B cell (primary cell): ENCODE data around the gene CACNA2D3. TPM values are rescaled to one million over a fixed set of nuclear protein-coding genes. Genes with fewer than 3 reads are reported as not detected.

Source experiments
- ATAC-seq: fragments of 200-7000 bp; cut with Tn5 transposase; one replicate; pipeline ENCODE4 v1.10.0; 2021; ENCODE audit warnings: low read depth, mild to moderate bottlenecking, moderate number of reproducible peaks, moderate library complexity
- CTCF ChIA-PET: fragments of 350-600 bp; sonication (Branson Sonifier 250); formaldehyde crosslinking; loops from one replicate; lab custom pipeline; 2021; ENCODE audit warnings: antibody characterized with exemption, inconsistent platforms; lab: Charles Lee
- POLR2A ChIA-PET: fragments of 350-600 bp; sonication (Branson Sonifier 250); formaldehyde crosslinking; loops from one replicate; lab custom pipeline; 2021; ENCODE audit warnings: antibody characterized with exemption; lab: Charles Lee
- DNase-seq: peaks from one replicate; pipeline ENCODE4 v3.0.0; 2013
- H2AFZ ChIP-seq: 2 replicates; pipeline ENCODE4 v1.6.1; 2012; ENCODE audit warnings: mild to moderate bottlenecking, low read depth, low read length; ENCODE audit not compliant: insufficient read depth, poor library complexity, severe bottlenecking
- H3K27ac ChIP-seq, 2 donors: 1 replicate in 1 of 2; 2 replicates in 1 of 2; pipeline ENCODE4 v1.5.1; 2012 to 2013; ENCODE audit warnings: low read length in 2 of 2, mild to moderate bottlenecking in 2 of 2, moderate library complexity in 1 of 2
- H3K27me3 ChIP-seq, 4 experiments: fragments of 200-600 bp in 1 of 4; sonication (generic) in 1 of 4; replicated peaks in 1 of 4; 1 replicate in 2 of 4; 2 replicates in 2 of 4; pipeline versions ENCODE4 v1.6.1 to v1.7.0; 2013 to 2016; ENCODE audit warnings: low read length in 3 of 4, mild to moderate bottlenecking in 2 of 4, mixed read lengths in 1 of 4, moderate library complexity in 1 of 4; ENCODE audit not compliant: insufficient read depth in 4 of 4, control insufficient read depth in 3 of 4; ENCODE audit errors: control extremely low read depth in 1 of 4
- H3K36me3 ChIP-seq, 2 experiments: replicated peaks in 1 of 2; 1 replicate in 1 of 2; 2 replicates in 1 of 2; pipeline versions ENCODE4 v1.6.1 to v1.7.1; 2013; ENCODE audit warnings: low read length in 1 of 2; ENCODE audit not compliant: insufficient read depth in 2 of 2, control insufficient read depth in 1 of 2; ENCODE audit errors: control extremely low read depth in 1 of 2, extremely low read depth in 1 of 2
- H3K4me1 ChIP-seq, 2 donors: fragments of 200-600 bp in 1 of 2; sonication (generic) in 1 of 2; 1 replicate in 1 of 2; 2 replicates in 1 of 2; pipeline versions ENCODE4 v1.5.1 to v1.6.1; 2013 to 2017; ENCODE audit warnings: low read length in 2 of 2; ENCODE audit not compliant: control insufficient read depth in 2 of 2, insufficient read depth in 2 of 2
- H3K4me2 ChIP-seq: replicated peaks from 2 replicates; pipeline ENCODE3; 2012; ENCODE audit warnings: mild to moderate bottlenecking, low read depth, low read length; ENCODE audit not compliant: poor library complexity, severe bottlenecking
- H3K4me3 ChIP-seq, 5 experiments: fragments of 200-600 bp in 1 of 5; sonication (generic) in 1 of 5; 1 replicate in 3 of 5; 2 replicates in 2 of 5; pipeline versions ENCODE4 v1.5.1 to v1.7.0; 2011 to 2016; ENCODE audit warnings: low read length in 4 of 5, mild to moderate bottlenecking in 4 of 5, low read depth in 2 of 5, control low read depth in 1 of 5, moderate library complexity in 1 of 5; ENCODE audit not compliant: insufficient read depth in 1 of 5; ENCODE audit errors: control extremely low read depth in 1 of 5, extremely low read depth in 1 of 5
- H3K79me2 ChIP-seq: fragments of 200-600 bp; sonication (generic); one replicate; pipeline ENCODE4 v1.6.0; 2016; ENCODE audit warnings: low read length; ENCODE audit not compliant: control insufficient read depth, insufficient read depth
- H3K9ac ChIP-seq: fragments of 200-600 bp; sonication (generic); 2 replicates; pipeline ENCODE4 v1.6.1; 2017; ENCODE audit warnings: mild to moderate bottlenecking, low read length, moderate library complexity
- H3K9me3 ChIP-seq, 3 donors: one replicate each; pipeline versions ENCODE4 v1.6.1 to v1.7.1; 2013; ENCODE audit warnings: low read length in 2 of 3; ENCODE audit not compliant: control insufficient read depth in 2 of 3, insufficient read depth in 1 of 3; ENCODE audit errors: control extremely low read depth in 1 of 3
- H4K20me1 ChIP-seq: 2 replicates; pipeline ENCODE4 v1.6.0; 2012; ENCODE audit warnings: mild to moderate bottlenecking, low read length; ENCODE audit not compliant: insufficient read depth, control insufficient read depth, poor library complexity, severe bottlenecking
- H3K27ac Mint-ChIP-seq: one replicate; pipeline ENCODE4 v1.8.0; 2021; ENCODE audit warnings: mixed read lengths
- H3K27me3 Mint-ChIP-seq: one replicate; pipeline ENCODE4 v1.8.0; 2021; ENCODE audit warnings: mixed read lengths
- H3K4me1 Mint-ChIP-seq: one replicate; pipeline ENCODE4 v1.8.0; 2021; ENCODE audit warnings: mixed read lengths
- H3K4me3 Mint-ChIP-seq: one replicate; pipeline ENCODE4 v1.8.0; 2021; ENCODE audit warnings: mixed read lengths
- H3K9me3 Mint-ChIP-seq: one replicate; pipeline ENCODE4 v1.8.0; 2022; ENCODE audit warnings: mixed read lengths; ENCODE audit not compliant: insufficient read depth
- CTCF ChIP-seq: fragments of 200-600 bp; IDR thresholded peaks from one replicate; pipeline ENCODE4 v1.8.0; 2022; ENCODE audit warnings: antibody characterized with exemption, mild to moderate bottlenecking
- EZH2 ChIP-seq: IDR thresholded peaks from 2 replicates; pipeline ENCODE4 v1.6.1; 2012; ENCODE audit warnings: borderline replicate concordance, low read depth, mild to moderate bottlenecking, moderate library complexity, low read length; ENCODE audit not compliant: insufficient read depth, poor library complexity, severe bottlenecking
- WGBS: methylation state at CpG from one replicate; pipeline ENCODE4 v1.1.5; 2013; ENCODE audit warnings: missing lambda C conversion rate; ENCODE audit not compliant: insufficient coverage; 5-methylcytosine and 5-hydroxymethylcytosine counted together
- intact Hi-C: fragments of 100-400 bp; cut with micrococcal nuclease; formaldehyde crosslinking; loops from one replicate; pipeline ENCODE4 v1.10.0; 2022
- polyA plus RNA-seq: library from polyadenylated mRNA; depleted of rRNA; stranded (reverse); fragments of >200 nt; gene quantifications from 2 replicates; pipeline ENCODE4 v1.2.3, GENCODE V29; 2012
- total RNA-seq, 2 donors: library from RNA; stranded (reverse); fragments of 120-200 nt in 1 of 2; gene quantifications; 1 replicate in 1 of 2; 2 replicates in 1 of 2; pipeline versions ENCODE4 v1.2.3 to v1.2.4, GENCODE V29; 2013 to 2022

The CACNA2D3 gene
- total and polyA plus RNA-seq, 2 donors (not counting 1 experiment from before 2014, with no cell fraction given): not detected

GRCh38 chr3:54262946-54263345 is 140.6 kb downstream of the CACNA2D3 start:
- H3K4me3 Mint-ChIP-seq: no peak overlapping the region
- no peak for ATAC-seq

GRCh38 chr3:54264050-54264449 is 141.7 kb downstream of the CACNA2D3 start:
- ATAC-seq: no peak
- H3K27ac Mint-ChIP-seq: no peak overlapping the region
- Histone ChIP-seq H3K27ac (no peak overlapping the region), H3K36me3 (no peaks in the 10 kb centered on the region), H3K4me2 (no peak overlapping the region), H3K4me3 (no peak overlapping the region), H4K20me1 (no peaks in the 10 kb centered on the region), H3K4me1 (no peaks in the 10 kb centered on the region), H3K27me3 (peaks cover 0 to 7% (median 0%) of the 10 kb centered on the region in 4 experiments), H2AFZ (no peak overlapping the region), H3K9ac (no peak overlapping the region), H3K79me2 (no peaks in the 10 kb centered on the region), H3K9me3 (no peaks in the 10 kb centered on the region)
- CTCF ChIA-PET: no interaction called here
- H3K4me1 Mint-ChIP-seq: no peaks in the 10 kb centered on the region
- POLR2A ChIA-PET: no interaction called here
- peaks cover 21% of the 10 kb centered on the region for H3K27me3 Mint-ChIP-seq
- intact Hi-C loops: no loop called here
- no peak overlapping the region for H3K4me3 Mint-ChIP-seq
- no peak for DNase-seq
- no peaks in the 10 kb centered on the region for H3K9me3 Mint-ChIP-seq
- 33% methylated on average over 2 of the region's 4 CpGs for WGBS
- no peak for TF ChIP-seq EZH2

More at GRCh38 chr3:54262946-54263345, 140.6 kb downstream of the CACNA2D3 start:
- H3K9me3 ChIP-seq: no peaks in the 10 kb centered on the region
- CTCF ChIA-PET: no interaction called here
- H3K9ac ChIP-seq: no peak overlapping the region
- TF ChIP-seq EZH2 (no peak), CTCF (no peak)
- no peaks in the 10 kb centered on the region for H3K79me2 ChIP-seq
- Mint-ChIP-seq H3K27me3 (peaks cover 21% of the 10 kb centered on the region), H3K4me1 (no peaks in the 10 kb centered on the region), H3K9me3 (no peaks in the 10 kb centered on the region), H3K27ac (no peak overlapping the region)
- no peaks in the 10 kb centered on the region for H4K20me1 ChIP-seq
- POLR2A ChIA-PET: no interaction called here
- H3K27ac ChIP-seq: no peak overlapping the region
- H3K4me2 ChIP-seq: no peak overlapping the region
- no CpG with 5 or more reads among the region's 1 CpG for WGBS
- intact Hi-C loops: no loop called here
- H3K36me3 ChIP-seq: no peaks in the 10 kb centered on the region
- no peak overlapping the region for H3K4me3 ChIP-seq
- DNase-seq: no peak
- peaks cover 0 to 7% (median 0%) of the 10 kb centered on the region in 4 experiments for H3K27me3 ChIP-seq
- no peak overlapping the region for H2AFZ ChIP-seq
- H3K4me1 ChIP-seq: no peaks in the 10 kb centered on the region
